Retina (tissue), 1 donor: ENCODE measurements around the gene SLX4.

Experiments
- DNase-seq: peaks from one replicate; pipeline ENCODE4 v3.0.0-alpha.2; 2016

SLX4 gene

GRCh38 chr16:3578610-3579551 lies 32.5 kb downstream of the SLX4 start:
- no peak for DNase-seq

GRCh38 chr16:3578121-3578520 lies 33.3 kb downstream of the SLX4 start:
- DNase-seq: no peak

GRCh38 chr16:3577302-3577752 lies 34.1 kb downstream of the SLX4 start, which contains the start of gene NLRC3:
Gene NLRC3 (minus strand): TSS chr16:3577403. CDS start chr16:3565036, 12,367 bp downstream.
- DNase-seq: no peak

- no peak for DNase-seq
Measured at GRCh38 chr16:3576211-3576610, 35.2 kb downstream of the SLX4 start.

GRCh38 chr16:3575491-3575890 lies 35.9 kb downstream of the SLX4 start:
- DNase-seq: no peak

GRCh38 chr16:3574195-3574594 lies 37.2 kb downstream of the SLX4 start:
- no peak for DNase-seq

- no peak for DNase-seq
Measured at GRCh38 chr16:3573146-3573815, 38.1 kb downstream of the SLX4 start.

GRCh38 chr16:3570420-3571062 lies 40.9 kb downstream of the SLX4 start:
- DNase-seq: no peak

GRCh38 chr16:3569851-3570250 lies 41.6 kb downstream of the SLX4 start:
- no peak for DNase-seq

- DNase-seq: no peak
Measured at GRCh38 chr16:3566990-3567389, 44.4 kb downstream of the SLX4 start.

- DNase-seq: no peak
Measured at GRCh38 chr16:3564889-3565141, 46.6 kb downstream of the SLX4 start.

- no peak for DNase-seq
Measured at GRCh38 chr16:3564130-3564888, 47.1 kb downstream of the SLX4 start.

GRCh38 chr16:3562914-3563480 lies 48.4 kb downstream of the SLX4 start:
- DNase-seq: no peak

GRCh38 chr16:3561626-3562025 lies 49.8 kb downstream of the SLX4 start:
- DNase-seq: no peak

- no peak for DNase-seq
Measured at GRCh38 chr16:3554351-3554928, 57.0 kb downstream of the SLX4 start.

GRCh38 chr16:3553138-3553923 lies 58.1 kb downstream of the SLX4 start:
- DNase-seq: no peak

GRCh38 chr16:3550851-3551847 lies 60.3 kb downstream of the SLX4 start:
- DNase-seq: no peak

GRCh38 chr16:3549906-3550305 lies 61.5 kb downstream of the SLX4 start:
- no peak for DNase-seq

GRCh38 chr16:3548859-3549258 lies 62.5 kb downstream of the SLX4 start:
- no peak for DNase-seq

- no peak for DNase-seq
Measured at GRCh38 chr16:3548445-3548844, 63.0 kb downstream of the SLX4 start.
